Measurements from ENCODE around the gene FGD4. TPM values are rescaled to one million over a fixed set of nuclear protein-coding genes. Genes with fewer than 3 reads are reported as not detected.

Gene FGD4
- total and polyA plus RNA-seq, 2 of the 4 experiments (the other 2 are of a cell fraction) = 2.1 to 8.8 TPM

GRCh38 chr12:32496946-32497345, 97.6 kb downstream of the FGD4 start:
- Histone ChIP-seq H2AK5ac (ENCODE audit: low read depth, low read length) (no peak overlapping the region), H3K9me1 (ENCODE audit: insufficient read depth, low read length) (no peaks in the 10 kb centered on the region; the same call in 1 of the 2 replicates), H3K27me3 (ENCODE audit: control insufficient read depth, insufficient read depth, low read length) (peaks cover 6% of the 10 kb centered on the region; the same call in 1 of the 2 replicates), H3K79me1 (ENCODE audit: low read depth in 1 of 2, low read length in 2 of 2) (no peaks in the 10 kb centered on the region), H4K91ac (ENCODE audit: insufficient read depth, low read depth, low read length) (no peak overlapping the region), H3K4me2 (ENCODE audit: low read depth, low read length) (no peak overlapping the region), H4K5ac (ENCODE audit: low read depth, low read length) (no peak overlapping the region), H2AK9ac (replicated peaks; ENCODE audit: low read depth, low read length, poor library complexity) (no peak overlapping the region), H3K56ac (ENCODE audit: extremely low read depth, insufficient read depth, low read length) (no peak overlapping the region), H4K8ac (ENCODE audit: low read depth in 2 of 2, low read length in 2 of 2) (no peak overlapping the region), H3K14ac (replicated peaks; ENCODE audit: low read depth, low read length) (no peak overlapping the region), H2BK5ac (ENCODE audit: low read depth, low read length, poor library complexity, severe bottlenecking) (no peak overlapping the region), H3K23ac (ENCODE audit: low read depth, low read length) (no peak overlapping the region), H3K4me3 (ENCODE audit: insufficient read depth, low read depth, low read length) (no peak overlapping the region), H3K9me3 (ENCODE audit: control insufficient read depth, insufficient read depth, low read length) (no peaks in the 10 kb centered on the region), H3K36me3 (ENCODE audit: control insufficient read depth, insufficient read depth, low read length) (no peaks in the 10 kb centered on the region), H2AFZ (replicated peaks; ENCODE audit: low read length, poor library complexity) (no peak overlapping the region), H4K20me1 (ENCODE audit: insufficient read depth, low read length) (no peaks in the 10 kb centered on the region), H2BK20ac (ENCODE audit: low read depth, low read length) (no peak overlapping the region), H3K18ac (ENCODE audit: low read depth, low read length) (no peak overlapping the region), H3K4me1 (ENCODE audit: control insufficient read depth, insufficient read depth, low read length) (peaks cover 2% of the 10 kb centered on the region; the same call in 1 of the 2 replicates), H2BK120ac (ENCODE audit: low read depth, low read length) (no peak overlapping the region), H3K9ac (ENCODE audit: low read depth, low read length) (no peak overlapping the region), H3K27ac (ENCODE audit: insufficient read depth, low read length) (no peak overlapping the region), H3K4ac (ENCODE audit: low read depth, low read length) (no peak overlapping the region), H2BK15ac (ENCODE audit: low read depth, low read length) (no peak overlapping the region)
- in situ Hi-C loops (cut with MboI; ENCODE audit: low sequenced_read_pairs) (no loop called here), dilution Hi-C loops (cut with HindIII; ENCODE audit: low sequenced_read_pairs, unreplicated experiment) (no loop called here), intact Hi-C loops (cut with micrococcal nuclease) (no loop called here)
- TF ChIP-seq SMC3 (IDR thresholded peaks at IDR 0.05; ENCODE audit: low read depth, low read length) (no peak), CTCF (conservative IDR thresholded peaks at IDR 0.05; ENCODE audit: low read depth, low read length) (no peak), RFX5 (IDR thresholded peaks at IDR 0.05; ENCODE audit: low read depth, low read length) (no peak), MAFK (IDR thresholded peaks at IDR 0.05; ENCODE audit: low read depth, low read length) (no peak), CEBPB (IDR thresholded peaks at IDR 0.05; ENCODE audit: low read depth, low read length) (no peak), USF2 (IDR thresholded peaks at IDR 0.05; ENCODE audit: low read depth, low read length) (no peak), MAZ (IDR thresholded peaks at IDR 0.05; ENCODE audit: borderline replicate concordance, low read depth, low read length) (no peak)
- POLR2A ChIA-PET (ENCODE audit: unreplicated experiment) = no interaction called here
- ATAC-seq (ENCODE audit: low read depth) (no peak), DNase-seq (no peak)
- CTCF ChIA-PET = no interaction called here
- no TSS peak for BruUV-seq (replicated peaks)

Data from IMR-90 (cell line).